DMS114 treated with DMSO at 0.1 percent for 48 hours (cell line): ENCODE measurements around the gene PDXDC1.
"Not testable (repeated sequence)": the region's sequence is repeated elsewhere in the genome, so short reads cannot be mapped to it uniquely, and the experiment has no call there.

ENCODE experiments used
- DNase-seq: peaks from one replicate; lab custom pipeline; 2025; ENCODE audit not compliant: unreplicated experiment; lab: John Stamatoyannopoulos, UW

The PDXDC1 gene, protein sequence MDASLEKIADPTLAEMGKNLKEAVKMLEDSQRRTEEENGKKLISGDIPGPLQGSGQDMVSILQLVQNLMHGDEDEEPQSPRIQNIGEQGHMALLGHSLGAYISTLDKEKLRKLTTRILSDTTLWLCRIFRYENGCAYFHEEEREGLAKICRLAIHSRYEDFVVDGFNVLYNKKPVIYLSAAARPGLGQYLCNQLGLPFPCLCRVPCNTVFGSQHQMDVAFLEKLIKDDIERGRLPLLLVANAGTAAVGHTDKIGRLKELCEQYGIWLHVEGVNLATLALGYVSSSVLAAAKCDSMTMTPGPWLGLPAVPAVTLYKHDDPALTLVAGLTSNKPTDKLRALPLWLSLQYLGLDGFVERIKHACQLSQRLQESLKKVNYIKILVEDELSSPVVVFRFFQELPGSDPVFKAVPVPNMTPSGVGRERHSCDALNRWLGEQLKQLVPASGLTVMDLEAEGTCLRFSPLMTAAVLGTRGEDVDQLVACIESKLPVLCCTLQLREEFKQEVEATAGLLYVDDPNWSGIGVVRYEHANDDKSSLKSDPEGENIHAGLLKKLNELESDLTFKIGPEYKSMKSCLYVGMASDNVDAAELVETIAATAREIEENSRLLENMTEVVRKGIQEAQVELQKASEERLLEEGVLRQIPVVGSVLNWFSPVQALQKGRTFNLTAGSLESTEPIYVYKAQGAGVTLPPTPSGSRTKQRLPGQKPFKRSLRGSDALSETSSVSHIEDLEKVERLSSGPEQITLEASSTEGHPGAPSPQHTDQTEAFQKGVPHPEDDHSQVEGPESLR

DNA sequence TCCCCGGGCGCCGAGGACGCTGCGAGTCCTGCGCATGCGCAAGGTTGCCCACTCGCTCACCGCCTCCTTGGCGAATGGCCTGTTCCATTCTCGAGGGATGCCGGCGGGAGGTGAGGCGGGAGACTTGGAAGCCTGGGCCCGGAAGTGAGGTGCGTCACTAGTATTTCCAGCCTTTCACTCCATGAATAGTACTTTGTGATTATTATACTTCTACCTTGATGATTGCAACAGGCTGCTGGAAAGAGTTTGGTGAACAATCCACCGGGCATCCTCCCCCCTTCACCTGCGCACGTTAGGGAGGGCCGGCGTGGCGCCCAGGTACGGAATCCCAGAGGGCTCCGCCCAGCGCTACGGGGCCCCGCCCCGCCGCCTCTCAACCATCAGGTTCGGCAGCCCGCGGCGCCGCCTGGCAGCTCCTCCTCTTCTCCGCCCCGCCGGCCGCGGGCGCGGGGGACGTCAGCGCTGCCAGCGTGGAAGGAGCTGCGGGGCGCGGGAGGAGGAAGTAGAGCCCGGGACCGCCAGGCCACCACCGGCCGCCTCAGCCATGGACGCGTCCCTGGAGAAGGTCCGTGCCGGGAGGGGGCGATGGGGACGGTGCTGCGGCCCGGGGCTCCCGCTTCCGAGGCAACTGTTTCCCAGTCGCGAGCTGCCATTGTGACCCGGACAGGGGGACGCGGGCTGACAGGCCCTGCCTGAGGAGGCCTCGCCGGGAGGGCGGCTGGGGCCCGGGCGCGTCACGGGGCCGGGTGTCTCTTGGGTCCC is at the start of gene PDXDC1:
PDXDC1 (plus strand) TSS at position 371 of the 762 bp plus-strand sequence; CDS start at position 545, 174 bp downstream.
- peak; percentile 64 for DNase-seq

DNA sequence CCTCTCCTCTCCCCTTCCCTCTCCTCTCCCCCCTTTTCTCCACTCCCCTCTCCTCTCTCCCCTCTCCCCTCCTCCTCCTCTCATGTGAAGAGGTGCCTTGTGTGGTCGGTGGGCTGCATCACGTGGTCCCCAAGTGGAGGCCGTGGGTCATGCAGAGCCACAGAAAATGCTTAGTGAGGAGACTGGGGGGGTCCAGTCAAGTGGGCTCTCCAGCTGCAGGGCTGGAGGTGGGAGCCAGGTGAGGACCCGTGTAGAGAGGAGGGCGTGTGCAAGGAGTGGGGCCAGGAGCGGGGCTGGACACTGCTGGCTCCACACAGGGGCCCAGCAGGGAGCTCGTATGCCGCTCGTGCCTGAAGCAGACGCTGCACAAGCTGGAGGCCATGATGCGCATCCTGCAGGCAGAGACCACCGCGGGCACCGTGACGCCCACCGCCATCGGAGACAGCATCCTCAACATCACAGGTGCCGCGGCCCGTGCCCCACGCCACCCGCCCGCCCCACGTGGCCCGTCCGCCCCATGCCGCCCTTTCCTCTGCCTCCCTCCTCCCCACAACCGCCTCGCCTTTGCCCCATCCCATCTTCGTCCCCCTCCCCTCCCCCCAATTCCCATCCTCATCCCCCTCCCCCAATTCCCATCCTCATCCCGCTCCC is 46.6 kb upstream of the PDXDC1 start:
- not testable (repeated sequence) for DNase-seq

DNA sequence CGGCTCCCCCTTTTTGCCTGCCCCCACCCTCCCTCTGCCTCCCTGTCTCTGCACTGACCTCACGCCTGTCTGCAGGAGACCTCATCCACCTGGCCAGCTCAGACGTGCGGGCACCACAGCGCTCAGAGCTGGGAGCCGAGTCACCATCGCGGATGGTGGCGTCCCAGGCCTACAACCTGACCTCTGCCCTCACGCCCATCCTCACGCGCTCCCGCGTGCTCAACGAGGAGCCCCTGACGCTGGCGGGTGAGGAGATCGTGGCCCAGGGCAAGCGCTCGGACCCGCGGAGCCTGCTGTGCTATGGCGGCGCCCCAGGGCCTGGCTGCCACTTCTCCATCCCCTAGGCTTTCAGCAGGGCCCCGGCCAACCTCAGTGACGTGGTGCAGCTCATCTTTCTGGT is 45.6 kb upstream of the PDXDC1 start:
- not testable (repeated sequence) for DNase-seq

DNA sequence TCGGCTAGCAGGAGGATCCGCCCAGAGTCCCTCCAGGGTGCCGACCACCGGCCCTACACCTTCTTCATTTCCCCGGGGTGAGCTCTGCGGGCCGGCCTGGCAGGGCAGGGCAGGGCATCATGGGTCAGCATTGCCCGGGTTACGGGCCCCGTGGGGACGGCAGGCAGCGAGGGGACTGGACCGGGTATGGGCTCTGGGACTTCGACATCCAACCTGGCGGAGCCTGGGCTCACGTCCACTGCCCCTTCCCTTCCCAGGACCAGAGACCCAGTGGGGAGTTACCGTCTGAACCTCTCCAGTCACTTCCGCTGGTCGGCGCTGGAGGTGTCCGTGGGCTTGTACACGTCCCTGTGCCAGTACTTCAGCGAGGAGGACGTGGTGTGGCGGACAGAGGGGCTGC is 44.6 kb upstream of the PDXDC1 start:
- DNase-seq: not testable (repeated sequence)

DNA sequence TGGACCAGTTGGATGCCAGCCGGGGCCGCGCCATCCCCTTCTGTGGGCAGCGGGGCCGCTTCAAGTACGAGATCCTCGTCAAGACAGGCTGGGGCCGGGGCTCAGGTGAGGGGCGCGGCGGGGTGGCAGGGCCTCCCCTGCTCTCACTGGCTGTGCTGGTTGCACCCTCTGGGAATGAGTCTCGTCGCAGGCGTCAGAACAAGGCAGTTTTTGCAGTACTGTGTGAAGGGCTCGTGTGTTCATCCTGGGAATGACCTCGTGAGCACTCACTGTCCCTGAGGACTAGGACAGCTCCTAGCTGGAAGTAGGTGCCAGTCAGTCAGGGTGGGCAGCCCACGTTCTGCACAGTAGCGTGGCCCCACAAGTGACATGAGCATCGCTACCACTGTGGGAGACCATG is 43.9 kb upstream of the PDXDC1 start:
- DNase-seq: not testable (repeated sequence)

DNA sequence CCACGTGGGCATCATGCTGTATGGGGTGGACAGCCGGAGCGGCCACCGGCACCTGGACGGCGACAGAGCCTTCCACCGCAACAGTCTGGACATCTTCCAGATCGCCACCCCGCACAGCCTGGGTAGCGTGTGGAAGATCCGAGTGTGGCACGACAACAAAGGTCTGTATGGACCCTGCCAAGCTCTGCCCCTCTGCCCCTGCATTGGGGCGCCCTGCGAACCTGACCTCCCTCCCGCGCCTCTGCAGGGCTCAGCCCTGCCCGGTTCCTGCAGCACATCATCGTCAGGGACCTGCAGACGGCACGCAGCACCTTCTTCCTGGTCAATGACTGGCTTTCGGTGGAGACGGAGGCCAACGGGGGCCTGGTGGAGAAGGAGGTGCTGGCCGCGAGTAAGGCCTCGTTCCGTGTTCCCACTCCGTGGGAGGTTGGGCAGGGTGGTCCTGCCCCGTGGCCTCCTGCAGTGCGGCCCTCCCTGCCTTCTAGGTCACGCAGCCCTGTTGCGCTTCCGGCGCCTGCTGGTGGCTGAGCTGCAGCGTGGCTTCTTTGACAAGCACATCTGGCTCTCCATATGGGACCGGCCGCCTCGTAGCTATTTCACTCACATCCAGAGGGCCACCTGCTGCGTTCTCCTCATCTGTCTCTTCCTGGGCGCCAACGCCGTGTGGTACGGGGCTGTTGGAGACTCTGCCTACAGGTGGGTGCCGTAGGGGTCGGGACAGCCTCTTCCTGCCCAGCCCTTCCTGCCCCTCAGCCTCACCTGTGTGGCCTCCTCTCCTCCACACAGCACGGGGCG is 42.0 kb upstream of the PDXDC1 start:
- not testable (repeated sequence) for DNase-seq

DNA sequence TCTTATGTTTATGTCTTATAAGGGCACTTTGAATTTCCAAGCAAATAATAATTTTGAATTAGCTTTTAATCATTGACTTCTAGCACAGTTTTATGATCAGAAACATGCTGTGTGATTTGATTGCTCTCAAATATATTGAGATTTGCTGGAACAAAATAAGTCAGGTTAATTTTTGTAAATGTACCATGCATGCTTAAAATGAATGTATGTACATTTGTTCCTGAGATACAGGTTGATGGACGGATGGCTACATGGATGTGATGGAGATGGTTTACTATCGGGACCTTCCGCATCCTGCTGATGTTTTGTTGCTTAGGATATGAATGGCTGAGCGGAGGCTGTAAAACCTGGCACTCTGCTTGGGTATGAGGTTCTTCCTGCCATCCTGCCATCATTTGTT is 37.7 kb upstream of the PDXDC1 start, which contains the start of gene NPIPA1:
NPIPA1 (plus strand) TSS at position 301 of the 400 bp plus-strand sequence; CDS start at position 301, 0 bp downstream.
- DNase-seq: not testable (repeated sequence)

DNA sequence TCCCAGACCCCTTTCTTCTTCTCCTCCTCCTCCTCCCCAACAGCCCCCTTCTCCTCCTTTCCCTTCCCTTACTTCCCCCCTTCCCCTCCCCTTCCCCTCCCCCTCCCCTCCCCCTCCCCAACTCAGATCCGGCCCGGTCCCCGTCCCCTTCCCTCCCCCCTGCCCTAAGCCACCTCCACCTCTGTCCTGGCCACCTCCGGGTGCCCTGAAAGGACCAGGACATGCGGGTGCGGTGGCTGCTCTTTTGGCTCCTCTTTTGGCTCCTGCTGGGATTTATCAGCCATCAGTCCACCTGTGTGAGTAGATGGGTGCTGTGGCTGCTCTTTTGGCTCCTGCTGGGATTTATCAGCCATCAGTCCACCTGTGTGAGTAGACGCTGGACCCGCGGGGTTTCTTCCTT is 36.8 kb upstream of the PDXDC1 start:
- DNase-seq: not testable (repeated sequence)

DNA sequence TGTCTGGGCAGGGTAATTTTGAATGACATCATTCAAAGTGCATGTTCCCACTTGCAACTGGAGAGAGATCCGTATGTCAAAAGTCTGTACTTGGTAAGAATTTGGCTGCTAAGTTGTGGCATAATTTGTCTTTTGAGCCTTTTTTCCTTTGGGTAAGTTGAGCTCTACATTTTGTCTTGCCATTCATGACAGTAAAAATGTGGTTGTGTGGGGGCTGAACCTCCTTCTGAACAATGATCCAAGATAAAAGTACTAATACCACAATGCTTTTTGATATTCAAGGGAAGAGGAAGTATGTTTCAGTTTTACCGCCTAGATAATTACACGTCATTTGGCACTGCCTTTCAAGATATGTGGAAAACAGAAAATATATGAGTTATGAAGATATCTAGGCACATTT is 32.1 kb upstream of the PDXDC1 start:
- not testable (repeated sequence) for DNase-seq

DNA sequence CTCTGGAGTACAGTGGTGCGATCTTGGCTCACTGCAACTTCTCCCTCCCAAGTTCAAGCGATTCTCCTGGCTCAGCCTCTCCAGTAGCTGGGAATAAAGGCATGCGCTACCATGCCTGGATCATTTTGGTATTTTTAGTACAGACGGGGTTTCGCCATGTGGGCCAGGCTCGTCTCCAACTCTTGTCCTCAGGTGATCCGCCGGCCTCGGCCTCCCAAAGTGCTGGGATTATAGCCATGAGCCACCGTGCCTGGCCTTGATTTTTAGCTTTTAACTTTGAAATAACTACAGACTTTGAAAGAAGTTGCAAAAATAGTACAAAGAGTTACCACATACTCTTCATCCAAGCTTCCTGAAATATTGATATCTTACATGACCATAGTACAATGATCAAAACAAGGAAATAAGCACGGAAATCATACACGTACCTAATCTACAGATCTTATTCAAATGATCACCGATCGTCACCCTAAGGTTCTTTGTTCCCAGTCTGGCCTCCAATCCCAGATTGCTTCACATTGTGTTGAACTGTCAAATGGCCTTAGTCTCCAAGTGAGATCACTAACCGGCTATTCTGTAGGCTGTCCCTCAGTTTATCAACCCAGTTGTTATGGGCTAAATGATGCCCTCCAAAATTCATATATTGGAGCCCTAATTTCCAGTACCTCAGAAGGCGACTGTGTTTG is 19.1 kb upstream of the PDXDC1 start:
- DNase-seq: no peak

DNA sequence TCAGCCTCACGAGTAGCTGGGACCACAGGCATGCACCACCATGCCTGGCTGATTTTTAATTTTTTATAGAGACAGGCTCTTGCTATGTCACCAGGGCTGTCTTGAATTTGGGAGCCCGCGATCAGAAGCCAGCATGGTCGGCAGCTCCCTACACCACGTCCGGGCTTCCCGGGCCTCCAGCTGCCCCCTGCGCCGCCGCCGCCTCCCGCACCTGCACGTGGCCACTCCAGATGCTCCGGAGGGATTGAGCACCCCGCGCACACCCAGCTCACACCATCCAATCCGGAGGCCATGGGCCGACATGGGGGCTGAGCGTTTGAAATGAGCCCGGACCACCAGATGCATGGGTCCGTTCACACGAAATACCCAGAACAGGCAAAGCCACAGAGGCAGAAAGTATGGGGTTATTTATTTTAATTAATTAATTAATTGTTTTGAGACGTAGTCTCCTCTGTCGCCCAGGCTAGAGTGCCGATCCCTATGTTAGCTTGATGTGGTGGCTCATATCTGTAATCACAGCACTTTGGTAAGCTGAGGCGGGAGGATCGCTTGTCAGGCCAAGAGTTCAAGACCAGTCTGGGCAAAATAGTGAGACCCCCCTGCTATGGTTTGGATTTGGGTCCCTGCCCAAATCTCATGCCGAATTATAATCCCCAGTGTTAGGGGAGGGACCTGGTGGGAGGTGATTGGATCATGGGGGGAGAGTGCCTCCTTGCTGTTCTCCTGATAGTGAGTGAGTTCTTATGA is 17.1 kb upstream of the PDXDC1 start:
- no peak for DNase-seq

DNA sequence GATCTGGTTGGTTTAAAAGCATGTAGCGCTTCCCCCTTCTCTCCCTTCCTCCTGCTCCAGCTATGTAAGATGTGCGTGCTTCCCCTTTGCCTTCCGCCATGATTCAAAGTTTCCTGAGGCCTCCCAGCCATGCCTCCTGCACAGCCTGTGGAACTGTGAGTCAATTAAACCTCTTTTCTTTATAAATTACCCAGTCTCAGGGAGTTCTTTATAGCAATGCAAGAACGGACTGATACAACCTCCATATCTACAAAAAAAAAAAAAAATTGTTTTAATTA is 16.6 kb upstream of the PDXDC1 start:
- no peak for DNase-seq

DNA sequence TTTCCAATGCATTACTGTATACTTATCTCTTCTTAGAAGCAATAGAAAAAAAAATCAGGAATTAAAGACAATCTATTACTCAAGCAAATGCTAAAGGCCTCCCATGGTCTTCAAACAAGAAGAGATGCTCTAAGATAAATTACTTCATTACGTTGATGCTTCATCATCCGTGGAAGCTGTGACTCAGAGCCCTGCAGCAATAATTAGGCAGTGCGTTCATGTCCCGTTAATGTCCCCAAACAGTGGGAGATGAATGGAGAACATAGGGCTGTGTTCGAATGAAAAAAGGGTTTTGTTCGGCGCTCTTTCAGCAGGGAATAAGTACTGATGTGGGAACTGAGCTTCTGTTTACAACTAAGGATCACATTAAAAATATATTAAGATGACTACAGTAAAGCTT is 15.9 kb upstream of the PDXDC1 start:
- no peak for DNase-seq

DNA sequence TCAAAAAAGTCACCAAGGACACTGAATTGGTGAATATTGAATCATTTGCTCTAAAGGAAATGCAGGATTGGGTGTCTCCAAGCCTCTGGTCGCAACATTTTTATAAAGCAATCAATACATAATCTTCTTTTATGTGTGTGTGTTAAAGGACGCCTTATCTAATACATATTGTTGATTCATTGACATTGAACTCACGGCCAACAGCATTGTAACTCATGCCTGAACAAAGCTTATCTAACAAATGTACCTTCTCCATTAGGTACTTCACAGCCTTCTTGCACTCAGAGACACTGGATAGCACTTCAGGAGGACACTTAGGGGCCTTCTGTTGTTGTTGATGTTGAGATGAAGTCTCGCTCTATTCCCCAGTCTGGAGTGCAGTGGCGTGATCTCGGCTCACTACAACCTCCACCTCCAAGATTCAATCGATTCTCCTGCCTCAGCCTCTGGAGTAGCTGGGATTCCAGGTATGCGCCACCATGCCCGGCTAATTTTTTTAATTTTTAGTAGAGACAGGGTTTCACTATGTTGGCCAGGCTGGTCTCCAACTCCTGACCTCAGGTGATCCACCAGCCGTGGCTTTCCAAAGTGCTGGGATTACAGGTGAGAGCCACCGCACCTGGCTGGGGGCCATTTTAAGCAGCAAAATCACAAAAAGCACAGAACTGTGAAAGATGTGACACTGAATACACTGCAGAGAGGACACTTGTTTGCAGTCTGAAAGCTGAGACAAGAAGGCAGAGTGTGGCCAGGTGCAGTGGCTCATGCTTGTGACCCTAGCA is 13.2 kb upstream of the PDXDC1 start:
- no peak for DNase-seq

DNA sequence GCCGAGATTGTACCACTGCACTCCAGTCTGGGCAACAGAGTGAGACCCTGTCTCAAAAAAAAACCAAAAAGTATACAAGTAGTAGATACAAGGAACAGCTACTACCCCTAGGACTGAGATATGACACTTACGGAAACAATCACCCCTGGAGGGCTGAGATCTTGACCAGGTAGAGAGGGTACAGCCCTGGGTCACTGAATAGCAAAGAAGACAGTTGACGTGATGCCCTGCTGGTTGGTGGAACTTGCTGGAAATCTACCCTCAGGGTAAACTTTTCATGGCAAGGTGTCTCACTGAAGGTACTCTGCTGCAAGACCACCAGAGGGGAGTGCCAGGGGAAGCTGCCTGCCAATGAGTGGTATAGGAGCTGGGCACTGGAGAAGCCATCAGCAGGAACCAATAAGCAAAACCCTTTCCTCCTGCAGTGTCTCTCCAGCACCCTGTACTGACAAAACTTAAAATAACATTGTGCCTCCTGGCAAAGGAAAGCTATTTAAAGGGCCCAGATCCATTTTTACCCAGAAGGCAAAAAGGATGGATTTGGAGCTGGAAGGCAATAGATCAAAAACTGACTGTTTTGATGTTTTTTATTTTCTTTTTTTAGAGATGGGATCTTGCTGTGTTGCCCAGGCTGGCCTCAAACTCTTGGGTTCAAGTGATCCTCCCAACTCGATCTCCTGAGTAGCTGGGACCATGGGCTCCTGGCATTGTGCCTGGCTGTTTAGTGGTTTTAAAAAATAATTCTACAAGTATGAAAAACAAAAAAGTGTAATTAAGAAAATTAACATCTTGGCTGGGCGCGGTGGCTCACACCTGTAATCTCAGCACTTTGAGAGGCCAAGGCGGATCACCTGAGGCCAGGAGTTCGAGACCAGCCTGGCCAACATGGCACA is 11.3 kb upstream of the PDXDC1 start:
- no peak for DNase-seq

DNA sequence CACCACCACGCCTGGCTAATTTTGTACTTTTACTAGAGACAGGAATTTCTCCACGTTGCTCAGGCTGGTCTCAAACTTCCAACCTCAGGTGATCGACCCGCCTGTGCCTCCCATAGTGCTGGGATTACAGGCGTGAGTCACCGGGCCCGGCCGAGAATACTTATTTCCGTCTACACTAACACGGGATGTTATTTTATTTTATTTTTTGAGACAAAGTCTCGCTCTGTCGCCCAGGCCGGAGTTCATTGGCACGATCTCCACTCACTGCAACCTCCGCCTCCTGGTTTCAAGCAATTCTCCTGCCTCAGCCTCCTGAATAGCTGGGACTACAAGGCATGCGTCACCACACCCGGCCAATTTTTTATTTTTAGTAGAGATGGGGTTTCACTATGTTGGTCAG is 9.5 kb upstream of the PDXDC1 start:
- no peak for DNase-seq

DNA sequence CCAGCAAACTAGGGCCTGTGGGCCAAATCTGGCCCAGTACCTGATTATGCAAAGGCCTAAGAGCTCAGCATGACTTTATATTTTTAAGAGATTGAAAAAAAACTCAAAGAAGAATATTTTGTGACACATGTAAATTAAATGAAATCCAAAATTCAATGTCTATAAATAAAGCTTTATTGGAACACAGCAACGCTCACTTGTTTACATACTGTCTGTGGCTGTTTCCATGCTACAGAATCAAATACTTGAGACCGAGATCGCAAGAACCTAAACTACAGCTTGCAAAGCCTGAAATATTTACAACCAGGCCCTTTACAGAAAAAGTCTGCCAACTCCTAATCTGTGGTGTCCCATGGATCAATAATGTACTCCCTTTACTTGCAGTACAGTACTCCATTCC is 5.0 kb upstream of the PDXDC1 start:
- not testable (repeated sequence) for DNase-seq
